Body of pancreas (tissue), 4 donors: ENCODE data around the gene CMBL.

Experiments
- POLR2A ChIP-seq, 3 donors: fragments of 450-650 bp; IDR thresholded peaks; one replicate each; pipeline ENCODE4 v1.6.1; 2016; ENCODE audit warnings: antibody characterized with exemption in 3 of 3, mild to moderate bottlenecking in 2 of 3
- TF ChIP-seq, protein P1 (sequence below), 7 experiments: fragments of 450-650 bp in 4 of 7; fragments of 200-600 bp in 3 of 7; sonication (generic) in 3 of 7; IDR thresholded peaks; one replicate each; pipeline ENCODE4 v1.5.1; 2016 to 2019; ENCODE audit warnings: antibody characterized with exemption in 7 of 7

DNA sequence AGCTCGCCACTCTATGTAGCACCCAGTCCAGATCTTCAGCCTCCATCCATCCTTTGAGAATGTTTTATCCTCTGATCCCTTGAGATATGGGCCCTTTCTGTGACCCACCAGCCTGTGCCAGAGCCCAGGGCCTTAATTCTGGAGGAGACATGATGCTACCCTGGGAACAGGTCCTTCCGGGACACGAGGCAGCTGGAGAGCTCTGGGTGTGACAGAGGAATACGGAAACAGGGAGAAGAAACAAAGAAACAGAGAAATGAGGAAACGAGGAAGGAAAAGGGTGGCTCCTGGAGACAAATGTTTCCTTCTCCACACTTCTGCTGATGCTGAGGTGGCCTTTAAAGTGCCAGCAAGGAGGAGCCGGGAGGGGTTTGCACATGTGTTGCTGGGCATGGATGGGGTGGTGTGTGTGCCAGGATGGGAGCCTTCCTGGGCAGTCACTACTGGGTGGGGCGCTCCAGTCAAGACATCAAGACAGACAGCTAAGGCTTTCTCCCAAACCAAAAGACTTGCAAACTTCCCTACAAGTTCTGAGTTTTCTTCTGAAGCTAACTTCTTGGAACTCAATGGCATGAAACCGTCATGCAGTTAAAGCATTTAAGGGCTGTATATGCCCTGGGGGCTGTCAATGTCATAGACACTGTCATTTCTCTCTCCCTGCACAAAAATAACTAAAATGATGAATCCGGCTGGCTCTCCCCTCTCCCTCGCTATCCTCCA lies 23.0 kb upstream of the CMBL start:
- TF ChIP-seq POLR2A (IDR thresholded peaks at IDR 0.05): no peak
- TF ChIP-seq, protein P1, sequence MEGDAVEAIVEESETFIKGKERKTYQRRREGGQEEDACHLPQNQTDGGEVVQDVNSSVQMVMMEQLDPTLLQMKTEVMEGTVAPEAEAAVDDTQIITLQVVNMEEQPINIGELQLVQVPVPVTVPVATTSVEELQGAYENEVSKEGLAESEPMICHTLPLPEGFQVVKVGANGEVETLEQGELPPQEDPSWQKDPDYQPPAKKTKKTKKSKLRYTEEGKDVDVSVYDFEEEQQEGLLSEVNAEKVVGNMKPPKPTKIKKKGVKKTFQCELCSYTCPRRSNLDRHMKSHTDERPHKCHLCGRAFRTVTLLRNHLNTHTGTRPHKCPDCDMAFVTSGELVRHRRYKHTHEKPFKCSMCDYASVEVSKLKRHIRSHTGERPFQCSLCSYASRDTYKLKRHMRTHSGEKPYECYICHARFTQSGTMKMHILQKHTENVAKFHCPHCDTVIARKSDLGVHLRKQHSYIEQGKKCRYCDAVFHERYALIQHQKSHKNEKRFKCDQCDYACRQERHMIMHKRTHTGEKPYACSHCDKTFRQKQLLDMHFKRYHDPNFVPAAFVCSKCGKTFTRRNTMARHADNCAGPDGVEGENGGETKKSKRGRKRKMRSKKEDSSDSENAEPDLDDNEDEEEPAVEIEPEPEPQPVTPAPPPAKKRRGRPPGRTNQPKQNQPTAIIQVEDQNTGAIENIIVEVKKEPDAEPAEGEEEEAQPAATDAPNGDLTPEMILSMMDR (IDR thresholded peaks at IDR 0.05): no peak
